Activated T-helper 1 cell treated with anti-CD3 and anti-CD28 coated beads, Interleukin-12 subunit alpha, Interleukin-12 subunit beta, Interleukin-2, Interleukin-4 antibody, amounts not matched to agents 30 ng/mL and 10 ng/mL and 1 ng/mL, durations not matched to agents 14 hours and 24 hours and 36 hours (primary cell): ENCODE measurements around the gene CFAP65. TPM values are rescaled to one million over a fixed set of nuclear protein-coding genes. Genes with fewer than 3 reads are reported as not detected.

Experiments used
- DNase-seq: peaks from one replicate; pipeline ENCODE4 v3.0.0; 2021; ENCODE audit warnings: low spot score
- H3K27ac Mint-ChIP-seq: one replicate; pipeline ENCODE4 v1.8.0; 2021; ENCODE audit warnings: mild to moderate bottlenecking, mixed read lengths
- H3K27me3 Mint-ChIP-seq: one replicate; pipeline ENCODE4 v1.8.0; 2022; ENCODE audit warnings: mild to moderate bottlenecking, moderate library complexity, mixed read lengths; ENCODE audit not compliant: insufficient read depth
- H3K36me3 Mint-ChIP-seq: one replicate; pipeline ENCODE4 v1.8.0; 2021; ENCODE audit warnings: low read depth, mixed read lengths
- H3K4me1 Mint-ChIP-seq: one replicate; pipeline ENCODE4 v1.8.0; 2021; ENCODE audit warnings: low read depth, mixed read lengths
- H3K4me3 Mint-ChIP-seq: one replicate; pipeline ENCODE4 v1.8.0; 2021; ENCODE audit warnings: mild to moderate bottlenecking, moderate library complexity, mixed read lengths
- H3K9me3 Mint-ChIP-seq: one replicate; pipeline ENCODE4 v1.8.0; 2021; ENCODE audit warnings: mixed read lengths
- intact Hi-C: fragments of 100-400 bp; cut with micrococcal nuclease; formaldehyde crosslinking; loops from one replicate; pipeline ENCODE4 v1.15.1; 2024
- total RNA-seq: library from RNA; stranded (reverse); gene quantifications from 2 replicates; pipeline ENCODE4 v1.2.3, GENCODE V29; 2022

The CFAP65 gene
- total RNA-seq, 1 donor from 2014 or later, result not detected

- Mint-ChIP-seq H3K36me3 (no peaks in the 10 kb centered on the region), H3K27me3 (no peaks in the 10 kb centered on the region), H3K4me3 (no peak overlapping the region), H3K27ac (no peak overlapping the region), H3K9me3 (no peaks in the 10 kb centered on the region), H3K4me1 (no peaks in the 10 kb centered on the region)
- DNase-seq, result no peak
- intact Hi-C loops, result no loop called here
Measured at GRCh38 chr2:219078951-219079350, 37.6 kb upstream of the CFAP65 start.

DNA sequence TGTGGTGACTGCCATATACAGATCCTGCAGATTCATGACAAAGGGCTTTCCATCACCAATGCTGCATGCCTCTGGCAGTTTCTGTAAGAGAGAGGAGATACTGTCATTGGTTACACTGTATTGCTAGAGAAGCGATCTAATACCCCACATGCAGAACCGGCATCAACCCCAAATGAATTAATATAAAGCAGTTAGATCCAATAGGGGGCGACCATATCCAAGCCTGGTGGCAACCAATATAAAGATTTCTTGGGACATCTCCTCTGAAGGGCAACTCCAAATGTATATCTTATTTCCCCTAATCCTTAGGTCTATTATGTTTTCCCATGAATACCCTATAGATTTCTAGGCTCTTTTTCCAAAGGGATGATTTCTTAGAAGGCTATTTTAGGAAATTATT, 36.8 kb upstream of the CFAP65 start:
- Mint-ChIP-seq H3K4me3 (no peak overlapping the region), H3K9me3 (no peaks in the 10 kb centered on the region), H3K4me1 (no peaks in the 10 kb centered on the region), H3K36me3 (no peaks in the 10 kb centered on the region), H3K27me3 (no peaks in the 10 kb centered on the region), H3K27ac (no peak overlapping the region)
- no peak for DNase-seq
- intact Hi-C loops, result no loop called here

DNA sequence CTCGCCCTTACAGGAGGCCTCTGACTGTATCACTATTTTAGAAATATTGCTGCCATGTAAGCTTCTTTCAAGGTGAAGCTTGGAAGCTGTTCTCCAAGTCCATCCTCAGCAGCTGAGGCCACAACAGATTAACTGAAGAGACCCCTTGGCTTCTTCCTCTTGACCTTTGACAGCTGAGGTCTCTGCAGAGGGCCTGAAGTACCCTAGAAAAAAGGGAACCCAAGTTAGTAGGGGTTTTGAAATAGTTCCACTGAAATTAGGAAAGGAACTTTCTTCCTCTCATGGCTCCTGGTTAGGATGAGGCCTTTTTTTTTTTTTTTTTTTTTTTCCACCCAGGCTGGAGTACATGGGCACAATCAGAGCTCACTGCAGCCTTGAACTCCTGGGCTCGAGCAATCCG, 34.9 kb upstream of the CFAP65 start:
- H3K4me1 Mint-ChIP-seq, result no peaks in the 10 kb centered on the region
- no peaks in the 10 kb centered on the region for H3K27me3 Mint-ChIP-seq
- intact Hi-C loops, result no loop called here
- DNase-seq, result no peak
- H3K9me3 Mint-ChIP-seq, result no peaks in the 10 kb centered on the region
- no peaks in the 10 kb centered on the region for H3K36me3 Mint-ChIP-seq
- no peak overlapping the region for H3K27ac Mint-ChIP-seq
- no peak overlapping the region for H3K4me3 Mint-ChIP-seq

DNA sequence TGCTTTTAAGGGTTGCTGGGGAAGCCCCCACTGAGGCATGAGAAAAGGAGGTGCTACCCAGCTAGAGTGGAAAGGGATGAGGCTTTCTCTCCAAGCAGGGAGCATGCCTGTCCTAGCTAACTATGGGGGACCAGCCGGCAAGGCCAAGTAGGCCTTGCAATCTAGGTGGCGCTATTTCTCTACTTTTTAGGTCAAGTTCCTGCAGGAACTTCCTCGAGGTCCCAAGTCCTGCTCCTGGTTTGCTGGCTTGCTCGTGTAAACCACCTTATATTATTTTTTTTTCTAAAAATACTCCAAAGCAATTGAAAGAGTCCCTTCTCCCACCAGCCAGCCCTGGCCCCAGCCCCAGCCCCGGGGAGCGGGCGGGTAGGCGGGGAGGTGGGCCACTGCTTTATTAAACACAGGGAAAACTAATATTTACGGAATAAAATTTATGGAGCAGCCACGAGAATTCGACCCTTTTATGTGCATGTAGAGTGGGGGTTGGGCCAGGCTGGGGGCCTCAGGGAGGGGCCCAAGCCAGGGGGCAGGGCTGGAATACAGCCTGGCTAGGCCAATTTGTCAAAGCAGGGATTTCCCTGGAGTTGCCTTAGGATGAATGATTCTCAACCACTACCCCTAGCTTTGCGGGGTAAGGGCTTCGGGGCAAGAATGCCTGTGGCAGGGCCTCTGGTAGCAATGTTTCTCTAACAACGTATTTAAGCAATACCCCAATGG, 32.3 kb upstream of the CFAP65 start:
- no peak overlapping the region for H3K27ac Mint-ChIP-seq
- H3K9me3 Mint-ChIP-seq, result no peaks in the 10 kb centered on the region
- intact Hi-C loops, result loop anchor here (1.0 kb wide), 2 partner anchors 46 to 82 kb away; no protein-coding TSS in a partner anchor
- H3K27me3 Mint-ChIP-seq, result no peaks in the 10 kb centered on the region
- H3K36me3 Mint-ChIP-seq, result no peaks in the 10 kb centered on the region
- no peak for DNase-seq
- H3K4me3 Mint-ChIP-seq, result no peak overlapping the region
- no peaks in the 10 kb centered on the region for H3K4me1 Mint-ChIP-seq

DNA sequence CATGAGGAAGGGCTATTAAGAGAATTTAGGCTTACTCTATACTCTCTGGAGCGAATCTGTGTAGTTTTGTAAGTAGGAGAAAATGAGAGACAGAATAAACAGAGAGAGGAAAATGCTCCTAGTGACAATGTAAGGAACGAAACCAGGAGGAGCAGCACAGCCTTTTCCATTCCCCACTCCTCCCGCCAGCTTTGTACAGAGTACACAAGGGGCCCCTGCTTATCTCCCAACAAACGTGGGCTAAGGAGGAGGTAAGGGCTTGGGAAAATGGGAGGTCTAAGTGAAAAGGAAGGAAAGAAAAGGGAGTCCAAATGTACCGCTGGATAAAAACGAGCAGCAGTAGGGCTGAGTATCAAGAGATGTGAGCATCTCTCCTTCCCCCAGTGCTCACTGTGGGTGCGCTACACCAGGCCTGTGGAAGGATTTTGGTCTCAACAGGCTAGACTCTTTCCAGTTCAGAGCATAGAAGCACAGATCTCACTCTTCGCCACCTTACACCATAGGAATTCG, 31.5 kb upstream of the CFAP65 start:
- Mint-ChIP-seq H3K9me3 (no peaks in the 10 kb centered on the region), H3K4me3 (no peak overlapping the region), H3K36me3 (no peaks in the 10 kb centered on the region), H3K4me1 (no peaks in the 10 kb centered on the region), H3K27me3 (no peaks in the 10 kb centered on the region), H3K27ac (no peak overlapping the region)
- intact Hi-C loops, result loop anchor here (1.0 kb wide), 2 partner anchors 47 to 83 kb away; no protein-coding TSS in a partner anchor
- no peak for DNase-seq

- DNase-seq, result no peak
- Mint-ChIP-seq H3K4me3 (no peak overlapping the region), H3K9me3 (no peaks in the 10 kb centered on the region), H3K4me1 (no peaks in the 10 kb centered on the region), H3K36me3 (no peaks in the 10 kb centered on the region), H3K27me3 (no peaks in the 10 kb centered on the region), H3K27ac (no peak overlapping the region)
- intact Hi-C loops, result no loop called here
Measured at GRCh38 chr2:219071131-219071816, 30.0 kb upstream of the CFAP65 start.

- no peak overlapping the region for H3K27ac Mint-ChIP-seq
- H3K9me3 Mint-ChIP-seq, result no peaks in the 10 kb centered on the region
Measured at GRCh38 chr2:219065484-219065883, 24.2 kb upstream of the CFAP65 start.

GRCh38 chr2:219062081-219062480, 20.8 kb upstream of the CFAP65 start:
- intact Hi-C loops, result loop anchor here (2.0 to 5.0 kb wide), 2 partner anchors 60 to 199 kb away; no protein-coding TSS in a partner anchor
- Mint-ChIP-seq H3K27me3 (peaks cover 58% of the 10 kb centered on the region), H3K4me1 (no peaks in the 10 kb centered on the region)

More at GRCh38 chr2:219065484-219065883, 24.2 kb upstream of the CFAP65 start:
- Mint-ChIP-seq H3K36me3 (no peaks in the 10 kb centered on the region), H3K4me1 (no peaks in the 10 kb centered on the region), H3K4me3 (no peak overlapping the region), H3K27me3 (peaks cover 32% of the 10 kb centered on the region)
- no peak for DNase-seq
- intact Hi-C loops, result no loop called here

DNA sequence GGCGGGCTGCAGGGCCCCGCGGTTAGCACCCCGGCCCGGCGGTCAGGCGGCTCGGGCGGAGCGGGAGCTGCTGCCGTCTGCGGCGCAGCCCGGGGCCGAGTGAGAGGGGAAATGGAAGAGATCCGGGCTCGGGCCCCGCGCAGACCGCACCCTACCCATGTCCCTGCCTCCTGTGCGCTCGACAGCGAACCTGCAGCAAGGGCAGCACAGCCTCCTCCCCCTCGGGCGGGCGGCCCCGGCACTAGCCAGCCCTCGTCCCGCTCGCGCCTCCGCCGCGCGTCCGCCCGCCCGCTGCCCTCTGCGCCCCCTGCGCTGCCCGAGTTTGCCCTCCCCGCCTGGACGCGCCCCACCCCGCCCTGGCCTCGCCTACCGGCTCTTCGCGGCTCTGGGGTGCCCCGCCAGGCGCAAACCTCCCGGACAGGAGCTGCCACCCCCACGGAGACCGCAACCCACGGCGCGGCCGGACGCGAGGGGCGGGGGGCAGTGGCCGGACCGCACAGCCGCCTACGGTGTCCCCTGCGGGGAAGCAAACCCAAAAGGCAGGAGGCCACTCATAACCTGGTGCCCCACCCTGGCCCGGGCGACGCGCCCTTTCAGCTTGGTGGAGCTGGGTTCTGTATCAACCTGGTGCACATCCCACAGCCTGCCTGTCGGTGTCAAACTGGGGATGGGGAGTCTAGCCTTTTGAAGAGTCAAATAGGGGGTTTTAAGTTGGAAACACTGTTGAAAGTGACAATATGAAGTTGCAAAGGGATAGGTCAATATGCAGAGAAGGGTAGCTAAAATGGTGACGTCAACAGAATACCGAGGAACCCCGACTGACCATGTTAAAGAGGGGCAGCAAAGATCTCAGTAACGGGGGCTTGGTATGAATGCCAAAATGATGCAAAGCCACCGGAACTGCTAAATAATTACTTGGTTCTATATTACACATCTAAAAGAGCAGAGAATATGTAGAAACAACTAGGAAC, 19.8 kb upstream of the CFAP65 start, which contains the start of gene IHH:
Gene IHH, minus strand, starts transcription at position 101 of the 971 bp plus-strand sequence. CDS start 454 bp downstream, outside the sequence.
- Mint-ChIP-seq H3K27ac (no peak within 1 kb of the TSS), H3K4me3 (no peak within 1 kb of the TSS), H3K36me3 (no peaks in the 10 kb centered on the region), H3K27me3 (peaks cover 64% of the 10 kb centered on the region), H3K9me3 (no peaks in the 10 kb centered on the region), H3K4me1 (no peaks in the 10 kb centered on the region)
- intact Hi-C loops, result loop anchor here (5.0 kb wide), 1 partner anchor 59 kb away; no protein-coding TSS in a partner anchor
- no peak for DNase-seq

More at GRCh38 chr2:219062081-219062480, 20.8 kb upstream of the CFAP65 start:
- Mint-ChIP-seq H3K27ac (no peak overlapping the region), H3K9me3 (no peaks in the 10 kb centered on the region), H3K36me3 (no peaks in the 10 kb centered on the region), H3K4me3 (no peak overlapping the region)
- no peak for DNase-seq

DNA sequence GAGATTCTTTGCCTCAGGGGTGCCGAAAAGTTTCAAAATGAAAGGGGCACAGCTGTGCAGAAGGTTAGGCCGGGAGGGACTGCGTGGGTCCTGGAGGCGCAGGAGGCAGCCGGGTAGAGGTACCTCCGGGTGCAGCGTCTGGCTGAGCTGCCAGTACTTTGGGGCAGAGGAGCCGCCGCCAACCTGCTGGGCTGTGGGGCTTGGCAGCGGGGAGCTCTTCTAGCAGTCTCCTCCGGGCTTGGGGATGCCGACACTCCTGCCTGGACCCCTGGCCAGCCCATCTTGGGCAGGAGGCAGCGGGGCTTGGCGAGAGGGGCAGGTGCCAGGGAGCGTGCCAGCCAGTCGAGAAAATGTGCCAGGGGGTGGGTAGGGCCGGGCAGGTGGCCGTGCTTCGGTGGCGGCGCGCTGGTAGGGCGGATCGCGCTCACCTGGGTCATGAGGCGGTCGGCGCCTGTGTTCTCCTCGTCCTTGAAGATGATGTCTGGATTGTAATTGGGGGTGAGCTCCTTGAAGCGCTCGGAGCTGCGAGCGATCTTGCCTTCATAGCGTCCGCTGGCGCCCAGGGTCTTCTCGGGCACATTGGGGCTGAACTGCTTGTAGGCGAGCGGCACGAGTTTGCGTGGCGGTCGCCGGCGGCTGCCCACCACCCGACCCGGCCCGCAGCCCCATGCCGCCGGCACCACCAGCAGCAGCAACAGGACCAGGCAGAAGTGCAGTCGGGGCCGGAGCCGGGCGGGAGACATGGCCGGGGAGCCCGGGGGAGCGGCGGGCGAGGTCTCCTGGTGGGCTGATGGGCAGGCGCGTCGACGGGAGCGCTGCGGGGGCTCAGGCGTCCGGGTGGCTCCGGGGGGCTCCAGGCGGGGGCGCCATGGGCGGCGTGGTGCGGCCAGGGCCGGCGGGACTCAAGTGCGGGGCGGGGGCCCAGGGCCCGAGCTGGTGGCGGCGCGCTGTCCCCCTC, 18.7 kb upstream of the CFAP65 start:
- H3K27me3 Mint-ChIP-seq, result peaks cover 57% of the 10 kb centered on the region
- no peak for DNase-seq
- no peak overlapping the region for H3K4me3 Mint-ChIP-seq
- intact Hi-C loops, result loop anchor here (2.0 to 5.0 kb wide), 4 partner anchors 58 to 293 kb away; no protein-coding TSS in a partner anchor
- H3K27ac Mint-ChIP-seq, result no peak overlapping the region
- H3K36me3 Mint-ChIP-seq, result no peaks in the 10 kb centered on the region
- H3K9me3 Mint-ChIP-seq, result no peaks in the 10 kb centered on the region
- no peaks in the 10 kb centered on the region for H3K4me1 Mint-ChIP-seq

GRCh38 chr2:219059375-219059724, 18.0 kb upstream of the CFAP65 start:
- Mint-ChIP-seq H3K36me3 (no peaks in the 10 kb centered on the region), H3K4me3 (no peak overlapping the region), H3K9me3 (no peaks in the 10 kb centered on the region), H3K27me3 (peaks cover 53% of the 10 kb centered on the region), H3K27ac (no peak overlapping the region), H3K4me1 (no peaks in the 10 kb centered on the region)
- intact Hi-C loops, result loop anchor here (2.0 kb wide), 3 partner anchors 79 to 293 kb away; no protein-coding TSS in a partner anchor
- DNase-seq, result no peak
